ENCODE measurements around the gene GUCA1C.
A peak's percentile ranks its signal among the peaks of the same experiment; 100 is the strongest.

Gene GUCA1C

DNA sequence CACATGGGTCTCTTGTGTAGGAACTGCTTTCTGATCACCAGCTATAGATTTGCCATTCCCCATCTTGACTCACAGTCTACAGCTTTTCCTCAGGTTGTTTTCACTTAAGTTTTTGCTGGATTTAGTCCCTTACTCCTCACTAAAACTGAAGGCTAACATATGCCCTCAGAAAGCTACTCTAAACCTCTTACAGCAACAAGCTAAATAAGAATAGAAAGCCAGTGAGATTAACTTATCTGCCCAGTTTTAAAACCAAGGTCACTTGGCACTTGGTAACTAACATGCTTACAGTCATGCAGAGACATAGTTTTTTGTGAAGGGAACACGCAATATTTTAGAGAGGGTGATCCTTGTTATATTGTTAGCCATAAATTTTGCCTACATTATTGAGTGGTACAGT is at the start of gene GUCA1C:
GUCA1C (minus strand) TSS at position 180 of the 400 bp plus-strand sequence; CDS start at position 63, 117 bp downstream.
- DNase-seq: no peak

DNA sequence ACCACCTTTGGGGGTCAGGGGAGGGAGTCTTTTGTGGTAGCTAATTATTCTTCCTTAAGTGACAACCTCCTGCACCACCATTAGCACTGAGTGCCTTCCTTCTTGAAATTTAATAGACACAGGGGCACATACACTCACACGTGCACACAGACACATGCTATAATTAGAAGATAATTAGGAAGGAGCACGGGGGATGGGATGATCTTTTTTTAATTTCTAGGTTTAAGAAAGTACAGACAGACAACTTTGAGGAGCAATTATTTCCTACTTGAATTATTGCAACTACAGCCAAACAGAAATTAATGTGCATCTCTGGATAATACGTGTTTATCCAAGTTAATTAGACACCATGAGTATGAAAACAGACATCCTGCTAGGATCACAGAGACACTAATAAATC is 44.8 kb upstream of the GUCA1C start:
- no peak for DNase-seq

GRCh38 chr3:108985844-108986243 is 32.2 kb upstream of the GUCA1C start:
- DNase-seq: no peak

- DNase-seq: no peak
These were observed 29.4 kb upstream of the GUCA1C start for GRCh38 chr3:108983051-108983450.

DNA sequence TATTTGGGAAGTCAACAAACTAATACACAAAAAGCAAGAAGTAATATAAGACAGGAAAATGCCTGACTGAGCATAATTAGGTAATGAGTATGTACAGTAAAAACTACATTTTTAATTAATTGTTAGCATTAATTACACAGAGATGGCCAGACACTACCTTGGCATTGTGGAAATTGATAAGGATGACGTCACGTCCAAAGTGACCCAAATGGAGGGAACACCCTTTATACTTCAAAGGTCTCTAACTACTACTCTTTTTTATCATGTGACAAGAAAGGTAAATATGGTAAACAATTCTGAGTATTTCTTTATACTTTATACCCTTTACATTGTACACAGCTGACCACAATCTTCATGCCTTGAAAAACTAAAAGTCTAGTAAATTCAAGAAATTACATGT is 22.4 kb upstream of the GUCA1C start:
- DNase-seq: no peak

- DNase-seq: no peak
These were observed 19.3 kb upstream of the GUCA1C start for GRCh38 chr3:108973019-108973418.

- DNase-seq: no peak
These were observed 18.8 kb upstream of the GUCA1C start for GRCh38 chr3:108972482-108972881.

DNA sequence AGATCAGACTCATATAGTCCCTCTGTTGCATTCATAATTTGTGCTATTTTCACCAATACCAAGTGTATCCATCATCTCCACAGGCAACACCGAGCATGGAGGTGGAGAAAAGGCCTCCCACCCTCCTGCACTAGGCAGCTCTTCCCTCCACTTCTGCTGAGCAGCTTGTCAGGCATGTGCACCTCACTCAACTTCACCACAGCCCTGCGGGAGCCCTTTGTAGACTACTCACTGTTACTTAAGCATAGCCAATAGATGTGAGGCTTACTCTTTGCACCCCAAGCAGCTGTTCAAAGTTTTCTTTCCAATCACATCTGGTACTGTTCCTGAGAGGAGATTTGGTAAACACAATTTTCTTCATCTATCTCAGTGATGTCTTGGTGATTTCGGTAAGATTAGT is 16.9 kb upstream of the GUCA1C start:
- no peak for DNase-seq

- DNase-seq: no peak
These were observed 13.1 kb upstream of the GUCA1C start for GRCh38 chr3:108966773-108967172.

DNA sequence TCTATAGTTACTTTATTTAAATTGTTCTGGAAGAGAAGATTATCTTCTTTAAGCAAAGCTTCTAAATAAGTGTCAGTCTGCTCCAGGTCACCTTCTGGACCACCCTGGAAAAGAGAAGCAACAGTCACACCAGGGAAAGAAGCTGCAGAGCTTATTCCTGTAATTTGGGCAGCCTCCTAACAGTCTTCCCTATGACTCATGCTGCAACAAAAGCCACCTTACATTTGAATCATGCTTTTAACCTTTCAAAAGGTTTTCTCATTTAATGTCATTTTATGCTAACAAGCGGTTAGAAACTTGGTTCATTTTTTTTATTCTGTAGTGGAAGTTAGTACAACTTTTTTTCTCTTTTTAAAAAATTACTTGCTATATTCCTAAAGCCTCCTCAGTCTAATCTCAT is 5.3 kb upstream of the GUCA1C start:
- no peak for DNase-seq

DNA sequence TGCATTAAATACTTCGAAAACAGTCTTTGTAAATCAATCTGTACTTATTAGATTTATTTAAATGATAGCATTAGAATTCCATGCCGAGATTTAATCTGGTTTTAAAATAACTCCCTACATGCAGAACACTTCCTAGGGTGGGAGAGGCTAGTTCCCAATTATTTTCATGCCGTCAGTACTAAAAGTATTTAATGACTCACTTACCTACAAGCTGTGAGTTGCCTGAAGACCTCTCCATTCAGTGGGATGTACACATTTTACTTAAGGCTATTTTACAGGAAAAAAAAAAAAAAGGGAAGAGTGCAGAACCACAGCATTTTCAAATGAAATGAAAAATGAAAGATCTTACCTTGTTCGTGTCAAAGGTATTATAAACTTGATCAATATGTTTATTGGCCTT is 469 bp downstream of the GUCA1C start:
- DNase-seq: no peak

GRCh38 chr3:108951820-108952501 is 1.7 kb downstream of the GUCA1C start:
- DNase-seq: no peak

- DNase-seq: no peak
These were observed 5.8 kb downstream of the GUCA1C start for GRCh38 chr3:108947855-108948254.

DNA sequence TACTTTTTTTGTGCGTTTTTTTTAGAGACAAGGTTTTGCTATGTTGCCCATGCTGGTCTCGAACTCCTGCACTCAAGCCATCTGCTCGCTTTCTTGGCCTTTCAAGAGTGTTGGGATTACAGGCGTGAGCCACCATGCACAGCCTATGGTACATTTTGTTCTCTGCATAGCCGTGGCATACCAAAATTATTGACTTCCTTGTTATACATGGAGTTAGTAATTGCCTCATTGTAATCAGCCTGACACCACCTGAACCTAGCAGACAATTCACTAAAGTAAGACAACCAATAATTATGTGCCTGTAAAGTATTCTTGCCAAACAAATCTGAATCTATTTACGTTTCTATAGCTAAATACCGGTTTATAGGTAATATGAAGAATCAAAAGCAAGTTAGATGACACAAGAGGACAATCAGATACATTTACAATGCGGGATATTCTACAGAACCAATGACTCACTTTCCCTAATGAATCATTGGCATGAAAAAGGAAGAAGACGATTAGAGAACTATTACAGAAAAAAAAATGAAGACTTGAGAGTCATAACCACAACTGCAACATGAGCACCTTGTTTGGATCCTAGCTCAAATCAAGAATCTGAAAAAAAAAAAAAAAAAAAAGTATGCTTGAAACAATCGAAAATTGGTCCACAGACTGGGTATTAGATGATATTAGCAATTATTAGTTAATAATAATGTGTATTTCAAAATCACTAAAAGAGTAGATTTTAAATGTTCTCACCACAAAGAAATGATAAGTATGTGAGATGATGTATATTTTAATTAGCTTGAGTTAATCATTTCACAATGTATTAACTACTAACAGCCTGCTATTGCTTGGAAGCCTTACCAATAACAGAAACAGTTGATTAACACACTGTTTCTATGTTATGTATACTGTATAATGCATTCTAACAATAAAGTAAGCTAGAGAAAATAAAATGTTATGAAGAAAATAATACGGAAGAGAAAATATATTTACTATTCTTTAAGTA is 7.1 kb downstream of the GUCA1C start:
- DNase-seq: no peak

- no peak for DNase-seq
These were observed 13.0 kb downstream of the GUCA1C start for GRCh38 chr3:108940568-108941263.

DNA sequence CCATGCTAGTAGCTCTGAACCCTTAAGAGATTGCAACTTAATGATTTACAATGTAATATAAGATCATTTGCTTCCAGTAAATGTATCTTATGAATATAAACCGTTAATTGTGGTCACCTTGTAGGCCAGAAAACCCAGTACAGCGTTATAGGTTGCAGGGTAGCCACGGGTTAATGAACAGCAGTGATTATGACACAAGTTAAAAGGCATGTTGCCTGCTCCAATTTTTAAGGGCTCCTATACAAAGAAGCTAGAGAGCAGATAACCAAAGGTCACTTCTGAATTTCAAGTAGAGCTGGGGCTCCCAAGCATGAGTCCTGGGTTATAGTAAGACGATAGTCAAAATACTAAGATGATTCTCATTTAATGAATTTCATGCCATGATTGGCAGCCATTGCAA is 13.5 kb downstream of the GUCA1C start:
- DNase-seq: no peak

GRCh38 chr3:108936924-108937689 is 16.6 kb downstream of the GUCA1C start:
- DNase-seq: no peak

DNA sequence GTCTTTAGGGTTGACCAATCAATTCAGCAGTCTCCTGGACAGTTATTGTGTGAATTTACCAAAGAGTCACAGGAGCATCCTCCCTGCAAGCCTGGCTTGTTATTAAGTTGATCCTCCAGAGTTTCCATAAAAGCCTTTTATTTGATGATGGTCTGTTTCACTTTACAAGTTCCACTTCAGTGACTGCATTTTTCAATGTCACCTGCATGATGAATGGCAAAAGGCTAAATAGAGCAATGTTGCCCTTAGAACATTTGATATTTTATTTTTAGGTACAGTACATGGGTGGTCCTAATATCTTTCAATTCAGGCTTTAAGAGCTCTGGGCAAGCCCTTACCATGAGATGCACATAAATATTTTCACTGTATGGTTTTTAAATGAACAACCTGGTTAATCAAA is 22.6 kb downstream of the GUCA1C start:
- no peak for DNase-seq

DNA sequence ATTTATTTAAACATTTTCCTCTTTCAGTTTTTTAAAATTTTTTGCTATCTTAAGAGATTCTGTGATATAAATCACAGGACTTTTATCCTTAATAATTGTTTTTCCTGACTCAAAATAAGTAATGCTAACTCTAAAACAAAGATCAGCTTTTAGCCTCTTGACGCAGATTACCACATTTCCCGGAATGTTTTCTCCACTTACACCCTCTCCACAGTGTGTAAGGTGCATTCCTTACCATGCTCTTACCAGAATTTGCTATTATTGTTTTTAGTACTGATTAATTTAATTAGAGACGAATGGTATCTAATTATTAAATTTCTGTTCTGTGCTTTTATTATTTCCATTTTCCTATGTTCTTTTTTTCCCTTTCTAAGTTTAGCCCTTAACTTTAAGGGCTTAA is 34.8 kb downstream of the GUCA1C start:
- no peak for DNase-seq

GRCh38 chr3:108914774-108915641 is 38.7 kb downstream of the GUCA1C start:
- peak; percentile 32 to 37 for DNase-seq

- DNase-seq: no peak
These were observed 43.9 kb downstream of the GUCA1C start for GRCh38 chr3:108909799-108910198.

- DNase-seq: no peak
These were observed 46.5 kb downstream of the GUCA1C start for GRCh38 chr3:108907194-108907593.
